K562 (cell line): Measurements from ENCODE around the gene GPR162. TPM values are rescaled to one million over a fixed set of nuclear protein-coding genes. Genes with fewer than 3 reads are reported as not detected.
A peak's percentile ranks its signal among the peaks of the same experiment; 100 is the strongest.

Experiments
- ATF1 ChIP-seq, 2 experiments: fragments of 450-650 bp in 1 of 2; IDR thresholded peaks; 2 replicates each; pipeline ENCODE4 v1.6.1; 2016; ENCODE audit warnings: missing compliant biosample characterization in 1 of 2, missing genetic modification characterization in 1 of 2
- C11orf30 ChIP-seq: fragments of 450-650 bp; IDR thresholded peaks from 2 replicates; pipeline ENCODE4 v1.6.1; 2016; ENCODE audit warnings: low read depth, mild to moderate bottlenecking
- CREB3L1 ChIP-seq: fragments of 450-650 bp; IDR thresholded peaks from 2 replicates; pipeline ENCODE4 v1.6.1; 2014; ENCODE audit warnings: low read depth, mild to moderate bottlenecking, moderate library complexity, borderline replicate concordance
- CREB5 ChIP-seq: fragments of 250-450 bp; sonication (Bioruptor Pico); IDR thresholded peaks from 2 replicates; pipeline ENCODE4 v1.5.0; 2020; ENCODE audit warnings: mild to moderate bottlenecking
- ESRRB ChIP-seq: fragments of 250-450 bp; sonication (Bioruptor Pico); IDR thresholded peaks from 2 replicates; pipeline ENCODE4 v1.5.0; 2020; ENCODE audit warnings: mild to moderate bottlenecking, moderate library complexity, borderline replicate concordance
- HDAC1 ChIP-seq, 2 experiments: fragments of 450-650 bp; IDR thresholded peaks; 2 replicates each; pipeline ENCODE4 v1.6.1; 2016 to 2017; ENCODE audit warnings: inconsistent platforms in 1 of 2, mild to moderate bottlenecking in 1 of 2, moderate library complexity in 1 of 2
- HEY1 ChIP-seq: fragments of 250-450 bp; sonication (Bioruptor Pico); IDR thresholded peaks from 2 replicates; pipeline ENCODE4 v1.5.0; 2020; ENCODE audit warnings: mild to moderate bottlenecking, moderate library complexity, borderline replicate concordance
- HMBOX1 ChIP-seq: sonication (generic); IDR thresholded peaks from 2 replicates; pipeline ENCODE4 v1.6.1; 2016
- KAT8 ChIP-seq: fragments of 450-650 bp; IDR thresholded peaks from 2 replicates; pipeline ENCODE4 v1.6.1; 2016; ENCODE audit warnings: low read depth, mild to moderate bottlenecking
- KLF13 ChIP-seq: fragments of 450-650 bp; IDR thresholded peaks from 2 replicates; pipeline ENCODE4 v1.6.1; 2016; ENCODE audit warnings: missing genetic modification characterization, low read depth, mild to moderate bottlenecking, missing compliant biosample characterization, moderate library complexity, borderline replicate concordance
- NRF1 ChIP-seq, 2 experiments: fragments of 450-650 bp; IDR thresholded peaks in 1 of 2; conservative IDR thresholded peaks in 1 of 2; 2 replicates each; pipeline ENCODE4 v1.6.1; 2014; ENCODE audit warnings: mild to moderate bottlenecking in 2 of 2
- ZBTB11 ChIP-seq, 3 experiments: fragments of 200-800 bp in 1 of 3; fragments of 250-450 bp in 1 of 3; fragments of 450-650 bp in 1 of 3; sonication (Bioruptor Pico) in 1 of 3; sonication (Bioruptor generic) in 1 of 3; formaldehyde crosslinking in 1 of 3; IDR thresholded peaks; 2 replicates each; pipeline versions ENCODE4 v1.6.1 to v1.8.0; 2016 to 2022; ENCODE audit warnings: mild to moderate bottlenecking in 2 of 3, missing genetic modification characterization in 2 of 3, missing compliant biosample characterization in 1 of 3, moderate library complexity in 1 of 3
- ZNF143 ChIP-seq: sonication (generic); formaldehyde crosslinking; IDR thresholded peaks from 2 replicates; pipeline ENCODE4 v1.9.0; 2022; ENCODE audit warnings: mild to moderate bottlenecking, missing genetic modification reagents
- ZNF696 ChIP-seq: fragments of 250-450 bp; sonication (Bioruptor Pico); conservative IDR thresholded peaks from 2 replicates; pipeline ENCODE4 v1.4.0; 2020; ENCODE audit warnings: mild to moderate bottlenecking, moderate library complexity
- ZNF699 ChIP-seq: fragments of 250-450 bp; sonication (Bioruptor Pico); IDR thresholded peaks from 2 replicates; pipeline ENCODE4 v1.8.0; 2021; ENCODE audit warnings: mild to moderate bottlenecking, moderate library complexity; ENCODE audit not compliant: insufficient replicate concordance
- polyA plus RNA-seq, 8 experiments: library from polyadenylated mRNA; depleted of rRNA in 4 of 8; stranded (reverse) in 5 of 8; unstranded in 3 of 8; fragments of >200 nt; fragmentation: Nextera tagmentation in 2 of 8; fragmentation: Illumina TruSeq in 1 of 8; extraction: Ambion mirVana in 2 of 8; extraction: Trizol in 1 of 8; gene quantifications; 2 replicates each; pipeline versions ENCODE4 v1.2.1 to v1.2.3, GENCODE V29; 2011 to 2014; ENCODE audit warnings: inconsistent platforms in 1 of 8, missing spikeins in 1 of 8
- total RNA-seq, 7 experiments: library from RNA; depleted of rRNA in 6 of 7; stranded (reverse); fragments of >200 nt in 6 of 7; fragmentation: Illumina TruSeq in 2 of 7; extraction: Trizol in 2 of 7; gene quantifications; 2 replicates each; pipeline versions ENCODE4 v1.2.1 to v1.2.3, GENCODE V29; 2011 to 2021; ENCODE audit warnings: low replicate concordance in 1 of 7

Gene GPR162
- total and polyA plus RNA-seq, 9 of the 15 experiments (the other 6 are each of a cell fraction or from before 2014, with no cell fraction given), result 0.65 to 1.8 (median 1.1) TPM; not detected in 2

GRCh38 chr12:6852651-6853354 lies 31.2 kb downstream of the GPR162 start (continued):
- 0 out of 2 replicates have a peak, but pooled peaks have one; percentile 14 for TF ChIP-seq CREB3L1
- no peak for TF ChIP-seq ZNF699
- no peak for TF ChIP-seq CREB5 (CRISPR knock-in tag)
- no peak for TF ChIP-seq HEY1 (CRISPR knock-in tag)
- 0 out of 2 replicates have a peak, but pooled peaks have one; percentile 35 for TF ChIP-seq KLF13 (tag)
- TF ChIP-seq C11orf30, result peak; percentile 66
- peak; percentile 81 for TF ChIP-seq ZNF143 (CRISPR knock-in tag)
- no peak for TF ChIP-seq ATF1 (CRISPR knock-in tag; IDR thresholded peaks at IDR 0.05)
- TF ChIP-seq ATF1 (tag; IDR thresholded peaks at IDR 0.05), result peak; percentile 62
- TF ChIP-seq HMBOX1, result 0 out of 2 replicates have a peak, but pooled peaks have one; percentile 28
- no peak for TF ChIP-seq ZNF696 (CRISPR knock-in tag)
- no peak for TF ChIP-seq ESRRB (CRISPR knock-in tag)
- TF ChIP-seq NRF1 (conservative IDR thresholded peaks at IDR 0.05 in 1 of 2, IDR thresholded peaks at IDR 0.05 in 1 of 2), result no peak
- peak in 1 of 2 experiments; percentile 45; a peak in 1 of 4 replicates for TF ChIP-seq HDAC1 (IDR thresholded peaks at IDR 0.05)
- TF ChIP-seq KAT8, result no peak
- TF ChIP-seq ZBTB11 (CRISPR knock-in tag; IDR thresholded peaks at IDR 0.05), result peak in 1 of 3 experiments; percentile 87; a peak in 2 of 6 replicates
